Effector CD8-positive, alpha-beta T cell (primary cell): ENCODE measurements around the gene G2E3.
"Not testable (repeated sequence)": the region's sequence is repeated elsewhere in the genome, so short reads cannot be mapped to it uniquely, and the experiment has no call there.

Source experiments
- DNase-seq: peaks from one replicate; lab custom pipeline; 2025; lab: John Stamatoyannopoulos, UW

The G2E3 gene

GRCh38 chr14:30560581-30560980 lies 1.6 kb downstream of the G2E3 start:
- DNase-seq = no peak

DNA sequence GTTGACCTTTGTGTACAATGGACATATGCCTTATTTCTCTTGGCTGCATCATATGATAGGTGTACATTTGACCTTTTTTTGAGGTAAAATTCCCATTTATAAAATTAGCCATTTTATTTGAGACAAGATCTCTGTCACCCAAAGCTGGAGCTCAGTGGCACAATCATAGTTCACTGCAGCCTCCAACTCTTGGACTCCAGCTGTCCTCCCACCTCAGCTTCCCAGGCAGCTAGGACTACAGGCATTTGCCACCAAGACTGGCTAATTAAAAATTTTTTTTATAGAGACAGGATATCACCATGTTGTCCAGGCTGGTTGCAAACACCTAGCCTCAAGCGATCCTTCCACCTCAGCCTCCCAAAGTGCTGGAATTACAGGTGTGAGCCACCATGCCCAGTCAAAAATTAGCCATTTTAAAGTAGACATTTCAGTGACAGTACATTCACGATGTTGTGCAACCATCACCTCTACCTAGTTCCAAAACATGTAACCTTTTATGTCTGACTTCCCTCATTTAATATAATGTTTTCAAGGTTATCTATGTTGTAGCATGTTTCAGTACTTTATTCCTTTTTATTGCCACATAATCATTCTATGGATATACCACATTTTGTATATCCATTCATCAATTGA lies 5.4 kb downstream of the G2E3 start:
- DNase-seq = no peak

- DNase-seq = no peak
Measured at GRCh38 chr14:30564868-30565248, 5.9 kb downstream of the G2E3 start.

GRCh38 chr14:30569216-30569902 lies 10.4 kb downstream of the G2E3 start:
- DNase-seq = no peak

DNA sequence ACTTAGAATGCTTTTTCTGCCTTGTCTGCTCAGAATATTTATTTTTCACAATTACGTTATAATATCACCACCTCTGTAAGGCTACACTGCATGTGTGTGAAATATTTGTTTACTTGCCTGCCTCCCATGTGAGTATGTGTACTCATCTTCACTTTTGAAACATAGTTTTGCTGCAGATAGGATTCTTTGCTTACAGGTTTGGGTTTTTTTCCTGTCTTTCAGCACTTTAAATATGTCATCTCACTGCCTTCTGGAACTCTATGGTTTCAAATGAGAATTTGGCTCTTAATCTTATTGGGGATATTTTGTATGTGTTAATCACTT lies 10.9 kb downstream of the G2E3 start:
- DNase-seq = no peak

DNA sequence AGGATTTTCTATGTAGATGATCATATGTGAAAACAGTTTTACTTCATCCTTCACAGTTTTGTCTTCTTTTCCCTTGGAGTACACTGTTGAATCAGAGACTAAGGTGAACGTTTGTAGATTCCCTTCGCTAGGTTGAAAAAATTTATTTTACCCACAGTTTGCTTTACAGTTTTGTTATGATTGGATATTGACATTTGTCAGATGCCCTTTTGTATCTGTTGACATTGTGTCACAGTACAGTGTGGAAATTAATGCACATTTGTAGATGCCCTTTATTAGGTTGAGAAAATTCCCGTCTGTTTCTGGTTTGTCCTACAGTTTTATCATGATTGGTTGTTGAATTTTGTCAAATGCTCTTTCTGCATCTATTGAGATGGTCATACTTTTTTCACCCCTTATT lies 13.3 kb downstream of the G2E3 start:
- DNase-seq = no peak

GRCh38 chr14:30572771-30573170 lies 13.8 kb downstream of the G2E3 start:
- no peak for DNase-seq

DNA sequence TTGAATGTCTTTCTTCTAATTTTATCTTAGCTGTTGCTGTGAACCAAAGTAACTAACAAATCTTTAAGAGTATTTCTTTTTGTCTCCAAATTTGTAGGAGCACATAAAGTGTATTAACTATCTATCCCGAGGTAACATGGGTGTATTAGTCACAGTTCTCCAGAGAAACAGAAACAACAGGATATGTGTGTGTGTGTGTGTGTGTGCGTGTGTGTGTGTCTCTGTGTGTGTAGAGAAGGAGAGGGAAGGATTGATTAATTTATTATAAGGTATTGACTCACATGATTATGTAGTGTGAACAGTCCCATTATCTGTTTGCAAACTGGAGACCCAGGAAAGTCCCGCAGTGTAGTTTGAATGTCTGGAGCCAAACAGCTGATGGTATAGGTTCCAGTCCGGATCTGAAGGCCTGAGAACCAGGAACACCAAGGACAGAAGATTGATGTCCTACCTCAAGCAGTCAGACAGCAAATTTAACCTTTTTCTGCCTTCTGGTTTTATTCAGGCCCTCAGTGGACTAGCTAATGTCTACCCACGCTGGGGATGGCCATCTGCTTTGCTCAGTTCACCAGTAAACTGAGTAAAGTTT lies 14.4 kb downstream of the G2E3 start:
- no peak for DNase-seq

GRCh38 chr14:30573966-30574365 lies 15.0 kb downstream of the G2E3 start:
- no peak for DNase-seq

DNA sequence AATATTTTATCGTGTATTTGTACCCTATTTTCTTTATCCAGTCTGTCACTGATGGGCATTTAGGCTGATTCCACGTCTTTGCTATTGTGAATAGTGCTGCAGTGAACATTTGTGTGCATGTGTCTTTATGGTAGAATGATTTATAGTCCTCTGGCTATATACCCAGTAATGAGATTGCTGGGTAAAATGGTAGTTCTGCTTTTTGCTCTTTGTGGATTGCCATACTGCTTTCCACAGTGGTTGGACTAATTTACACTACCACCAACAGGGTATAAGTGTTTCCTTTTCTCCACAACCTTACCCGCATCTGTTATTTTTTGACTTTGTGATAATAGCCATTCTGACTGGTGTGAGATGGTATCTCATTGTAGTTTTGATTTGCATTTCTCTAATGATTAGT lies 15.8 kb downstream of the G2E3 start:
- DNase-seq = not testable (repeated sequence)

DNA sequence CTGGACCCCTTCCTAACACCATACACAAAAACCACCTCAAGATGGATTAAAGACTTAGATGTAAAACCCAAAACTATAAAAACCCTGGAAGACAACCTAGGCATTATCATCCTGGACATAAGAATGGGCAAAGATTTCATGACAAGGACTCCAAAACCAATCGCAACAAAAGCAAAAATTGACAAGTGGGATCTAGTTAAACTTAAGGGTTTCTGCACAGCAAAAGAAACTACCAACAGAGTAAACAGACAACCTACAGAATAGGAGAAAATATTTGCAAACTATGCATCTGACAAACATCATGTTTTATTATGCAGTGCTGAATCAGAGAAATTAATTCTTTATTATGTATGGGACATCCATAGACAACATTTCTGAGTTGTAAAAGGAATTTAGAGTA lies 17.4 kb downstream of the G2E3 start:
- DNase-seq = not testable (repeated sequence)

- no peak for DNase-seq
Measured at GRCh38 chr14:30580616-30581282, 21.8 kb downstream of the G2E3 start.

- DNase-seq = no peak
Measured at GRCh38 chr14:30581283-30581625, 22.3 kb downstream of the G2E3 start.

DNA sequence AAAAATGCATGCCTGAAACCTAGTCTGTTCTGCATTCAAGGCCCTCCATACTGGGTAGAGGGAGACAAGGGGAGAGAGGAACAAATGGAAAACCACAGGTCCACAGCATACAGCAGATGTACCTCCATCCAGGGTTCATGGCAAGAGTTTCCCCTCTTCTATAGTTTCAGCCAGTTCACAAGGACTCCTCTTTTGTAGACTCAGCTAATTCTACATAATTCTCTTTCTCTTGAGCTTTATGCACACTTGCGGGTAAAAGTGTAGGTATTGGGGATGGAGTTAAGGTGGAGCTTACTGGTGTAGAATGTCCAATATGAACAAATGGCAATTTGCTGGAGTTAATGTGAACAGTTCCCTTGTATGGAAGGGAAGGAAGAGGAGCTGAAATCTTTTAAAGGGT lies 23.4 kb downstream of the G2E3 start:
- no peak for DNase-seq

- DNase-seq = no peak
Measured at GRCh38 chr14:30584058-30584630, 25.2 kb downstream of the G2E3 start.

DNA sequence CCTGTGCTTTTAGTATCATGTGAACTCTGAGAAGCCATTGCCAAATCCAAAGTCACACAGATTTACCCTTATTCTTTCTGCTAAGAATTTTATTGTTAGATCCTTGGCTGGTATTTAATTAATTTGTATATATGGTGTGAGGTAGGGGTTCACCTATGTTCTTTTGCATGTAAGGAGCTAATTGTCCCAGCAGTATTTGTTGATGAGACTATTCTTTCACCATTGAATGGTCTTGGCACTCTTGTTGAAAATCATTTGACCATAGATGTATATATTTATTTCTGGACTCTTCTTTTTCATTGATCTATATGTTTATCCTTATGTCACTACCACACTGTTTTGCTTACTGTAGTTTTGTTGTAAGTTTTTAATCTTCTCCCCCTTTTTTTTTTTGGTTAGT lies 26.2 kb downstream of the G2E3 start:
- no peak for DNase-seq

DNA sequence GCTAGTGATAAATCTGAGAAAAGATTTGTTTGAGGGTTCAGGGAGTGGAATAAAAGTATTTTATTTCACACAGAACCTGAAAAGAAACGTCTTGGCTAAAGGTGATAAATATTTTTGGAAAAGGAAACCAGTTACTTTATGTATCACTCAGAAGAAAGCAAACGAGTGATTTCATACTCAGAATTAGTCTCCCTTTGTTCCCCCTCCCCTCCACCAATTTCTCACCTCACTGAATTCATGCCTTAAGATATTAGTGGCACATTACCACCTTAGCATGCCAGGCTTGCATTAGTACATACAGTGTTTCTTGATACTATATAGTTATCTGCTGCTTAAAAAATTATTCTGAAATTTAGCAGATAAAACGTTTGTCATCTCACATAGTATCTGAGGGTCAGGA lies 28.2 kb downstream of the G2E3 start:
- DNase-seq = no peak

DNA sequence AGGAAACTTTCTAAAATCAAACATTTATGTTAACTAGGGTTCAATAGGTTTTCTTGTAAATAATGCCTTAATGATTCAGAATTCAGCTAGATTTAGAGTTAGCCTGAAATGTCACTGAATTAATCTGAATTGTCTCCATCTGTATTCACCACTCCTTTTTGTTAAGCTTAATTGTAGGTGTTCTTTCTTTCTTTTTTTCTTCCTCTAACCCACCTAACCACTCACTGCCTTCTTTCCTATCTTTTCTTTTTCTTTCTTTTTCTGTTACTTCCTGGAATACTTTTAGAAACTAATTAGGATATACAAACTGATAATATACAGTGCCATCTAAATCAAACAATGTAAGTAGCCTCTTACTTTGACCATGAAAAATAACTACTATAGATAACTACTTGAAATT lies 29.9 kb downstream of the G2E3 start:
- DNase-seq = no peak

- DNase-seq = no peak
Measured at GRCh38 chr14:30596935-30597334, 38.0 kb downstream of the G2E3 start.

- no peak for DNase-seq
Measured at GRCh38 chr14:30597504-30597903, 38.5 kb downstream of the G2E3 start.

GRCh38 chr14:30600922-30601918 lies 42.3 kb downstream of the G2E3 start:
- no peak for DNase-seq

DNA sequence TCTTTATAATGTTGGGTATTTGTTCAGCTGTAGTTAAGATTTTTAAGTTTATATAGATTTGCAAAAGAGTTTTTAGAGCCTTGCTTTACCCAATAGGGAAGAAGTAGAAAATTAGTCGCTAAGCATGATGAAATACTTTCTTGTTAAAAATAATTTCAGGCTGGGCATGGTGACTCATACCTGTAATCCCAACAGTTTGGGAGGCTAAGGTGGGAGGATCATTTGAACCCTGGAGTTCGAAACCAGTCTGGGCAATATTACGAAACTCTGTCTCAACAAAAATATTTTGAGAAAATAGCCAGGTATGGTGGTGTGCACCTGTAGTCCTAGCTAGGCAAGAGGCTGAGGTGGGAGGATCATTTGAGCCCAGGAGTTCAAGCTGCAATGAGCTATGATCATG lies 44.4 kb downstream of the G2E3 start:
- DNase-seq = no peak
